Bone marrow (tissue), 2 donors: Measurements from ENCODE around the gene MED25.

Source experiments
- DNase-seq, 2 donors: peaks; one replicate each; lab custom pipeline; 2025; lab: John Stamatoyannopoulos, UW

The MED25 gene

DNA sequence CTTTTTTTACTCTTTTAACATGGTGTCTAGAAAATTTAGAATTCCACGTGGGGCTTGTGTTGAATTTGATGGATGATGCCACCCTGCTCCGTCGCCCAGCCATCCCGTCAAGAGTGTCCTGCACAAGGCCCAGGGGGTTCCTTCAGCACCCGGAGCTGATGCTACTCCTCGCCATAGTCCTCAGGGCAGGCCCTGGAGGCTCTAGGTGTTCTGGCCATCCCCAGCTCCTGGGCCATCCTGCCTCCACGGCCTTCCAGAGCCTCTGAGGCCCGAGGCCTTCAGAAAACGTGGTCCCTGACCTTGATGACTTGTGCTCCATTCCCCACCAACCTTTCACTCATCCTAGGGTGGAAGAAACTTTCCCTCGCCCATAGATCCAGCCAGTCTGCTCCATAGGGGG is 55.7 kb downstream of the MED25 start:
- DNase-seq: no peak

GRCh38 chr19:49874503-49875157 is 56.5 kb downstream of the MED25 start:
- DNase-seq: no peak

- no peak for DNase-seq
Measured at GRCh38 chr19:49875177-49875576, 57.1 kb downstream of the MED25 start.

DNA sequence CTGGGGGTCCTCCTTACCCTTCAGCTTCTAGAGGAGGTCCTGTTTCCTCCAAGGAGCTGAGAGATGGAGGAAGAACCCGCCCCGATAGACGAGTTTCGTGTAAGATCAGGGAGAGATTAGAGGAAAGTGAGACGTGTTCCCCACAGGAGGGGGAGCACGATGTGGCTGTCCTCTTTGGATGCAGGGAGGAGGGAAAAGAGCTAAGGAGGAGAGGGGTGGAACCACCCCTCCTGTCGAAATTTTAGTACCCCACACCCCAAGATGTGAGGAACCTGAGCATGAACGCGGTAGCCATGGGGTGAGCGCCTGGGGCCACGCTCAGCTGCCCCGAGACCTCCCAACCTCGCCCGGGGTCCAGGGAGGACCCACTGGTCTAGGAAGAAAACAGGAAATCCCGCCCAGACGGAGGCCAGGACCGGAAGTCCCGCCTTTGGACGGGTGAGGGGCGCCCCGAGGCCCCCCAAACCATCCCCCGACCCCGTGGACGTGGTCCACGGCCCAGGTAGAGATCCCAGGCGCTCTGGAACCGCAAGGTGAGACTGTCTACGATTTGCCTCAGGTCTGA is 57.9 kb downstream of the MED25 start:
- DNase-seq: peak in 1 of 2 donors; percentile 65

GRCh38 chr19:49876422-49877019 is 58.4 kb downstream of the MED25 start:
- peak; percentile 96 to 98 for DNase-seq

DNA sequence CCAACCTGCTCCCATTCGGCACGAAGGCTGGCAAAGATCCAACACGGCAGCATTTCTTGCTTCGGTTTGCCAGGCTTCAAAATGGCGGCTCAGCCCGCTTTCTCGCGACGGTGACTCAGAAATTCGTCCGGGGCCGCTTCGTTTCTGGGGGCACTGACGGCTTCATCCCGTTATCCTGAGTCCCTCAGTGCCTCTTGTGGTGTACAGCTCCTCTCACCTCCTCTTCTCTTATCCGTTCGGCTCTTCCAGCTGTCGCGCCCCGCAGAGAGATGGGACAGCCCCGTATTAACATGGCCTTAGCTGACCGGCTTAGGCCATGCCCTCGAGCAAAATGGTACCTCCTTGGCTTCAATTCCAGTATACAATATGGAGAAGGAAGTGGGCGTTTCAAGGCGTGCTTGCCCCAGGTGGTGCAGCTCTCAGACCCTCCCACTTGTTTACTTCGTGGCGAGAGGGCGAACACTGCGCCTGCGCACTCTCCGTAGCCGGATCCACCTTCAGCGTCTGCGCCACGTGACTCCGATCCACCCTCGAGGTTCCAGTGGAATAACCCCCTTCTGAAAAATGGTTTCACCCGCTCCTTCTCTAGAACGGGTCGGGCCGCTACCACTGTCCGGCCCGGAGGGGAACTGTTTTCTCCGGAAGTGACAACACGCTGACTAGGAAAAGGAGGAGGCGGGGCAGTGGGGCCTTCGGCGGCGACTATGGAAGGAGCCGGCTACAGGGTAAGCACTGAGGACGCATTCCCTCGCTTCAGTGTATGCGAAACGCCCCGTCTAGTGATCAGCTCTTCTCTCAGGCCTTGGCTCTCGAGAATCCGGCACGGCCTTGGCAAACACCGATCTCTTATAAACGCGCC is 59.2 kb downstream of the MED25 start, which contains the start of the genes AKT1S1 and TBC1D17:
Gene AKT1S1, minus strand, starts transcription at position 336 of the 859 bp plus-strand sequence. CDS start 4,060 bp downstream, outside the sequence.
Gene TBC1D17, plus strand, starts transcription at position 683 of the 859 bp plus-strand sequence. Its CDS starts 22 bp downstream, at position 705.
- peak; percentile 98 to 100 for DNase-seq

DNA sequence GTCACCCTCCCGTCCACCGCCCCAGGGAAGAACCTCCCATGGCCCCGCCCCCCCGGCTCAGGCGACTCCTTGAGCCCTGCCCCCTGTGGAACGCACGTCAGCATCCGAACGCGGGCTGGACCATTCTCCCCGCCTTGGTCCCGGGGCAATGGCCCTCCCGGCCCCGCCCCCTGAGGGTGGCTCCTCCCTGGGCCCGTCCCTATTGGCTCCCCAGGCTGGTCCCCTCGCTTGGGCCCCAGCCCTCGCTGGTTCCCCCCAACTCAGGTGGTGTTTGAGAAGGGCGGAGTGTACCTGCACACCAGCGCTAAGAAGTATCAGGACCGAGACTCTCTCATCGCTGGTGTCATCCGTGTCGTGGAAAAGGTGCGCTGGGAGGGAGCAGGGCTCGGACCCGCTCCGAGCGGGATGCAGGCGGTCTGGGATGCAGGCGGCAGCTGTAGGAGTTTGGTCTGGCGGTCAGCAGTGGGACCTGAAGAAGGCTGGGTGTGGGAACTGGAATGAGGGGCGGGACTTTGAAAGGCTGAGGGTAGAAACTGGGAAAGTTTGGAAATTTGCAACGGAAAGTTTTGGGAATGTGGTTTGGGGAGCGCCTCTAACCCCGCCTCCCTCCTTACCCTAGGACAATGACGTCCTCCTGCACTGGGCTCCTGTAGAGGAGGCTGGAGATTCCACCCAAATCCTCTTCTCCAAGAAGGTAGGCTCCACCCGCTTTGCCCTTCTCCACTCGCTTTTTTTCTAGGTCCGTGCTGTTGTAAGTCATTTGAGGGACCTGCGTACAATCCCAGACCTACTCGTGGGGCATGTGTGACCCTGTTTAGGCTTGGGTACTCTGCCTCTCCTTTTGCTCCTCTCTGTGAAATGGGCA is 60.0 kb downstream of the MED25 start:
- peak in 1 of 2 donors; percentile 97 for DNase-seq

DNA sequence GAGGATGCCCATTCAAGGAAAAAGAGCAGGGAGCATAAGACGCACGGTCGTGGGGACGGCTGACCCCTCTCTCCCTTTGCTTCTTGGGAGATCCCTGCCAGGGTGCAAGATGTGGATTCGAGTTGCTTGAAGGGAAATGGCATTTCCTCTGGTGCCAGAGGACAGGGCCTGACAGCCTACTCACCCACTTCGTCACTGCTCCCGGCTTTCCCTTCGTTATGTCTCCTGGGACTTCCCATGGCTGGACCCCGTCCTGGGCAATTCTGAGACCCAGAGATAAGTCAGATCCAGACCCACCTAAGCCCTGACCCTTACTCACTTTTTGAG is 60.6 kb downstream of the MED25 start:
- no peak for DNase-seq

DNA sequence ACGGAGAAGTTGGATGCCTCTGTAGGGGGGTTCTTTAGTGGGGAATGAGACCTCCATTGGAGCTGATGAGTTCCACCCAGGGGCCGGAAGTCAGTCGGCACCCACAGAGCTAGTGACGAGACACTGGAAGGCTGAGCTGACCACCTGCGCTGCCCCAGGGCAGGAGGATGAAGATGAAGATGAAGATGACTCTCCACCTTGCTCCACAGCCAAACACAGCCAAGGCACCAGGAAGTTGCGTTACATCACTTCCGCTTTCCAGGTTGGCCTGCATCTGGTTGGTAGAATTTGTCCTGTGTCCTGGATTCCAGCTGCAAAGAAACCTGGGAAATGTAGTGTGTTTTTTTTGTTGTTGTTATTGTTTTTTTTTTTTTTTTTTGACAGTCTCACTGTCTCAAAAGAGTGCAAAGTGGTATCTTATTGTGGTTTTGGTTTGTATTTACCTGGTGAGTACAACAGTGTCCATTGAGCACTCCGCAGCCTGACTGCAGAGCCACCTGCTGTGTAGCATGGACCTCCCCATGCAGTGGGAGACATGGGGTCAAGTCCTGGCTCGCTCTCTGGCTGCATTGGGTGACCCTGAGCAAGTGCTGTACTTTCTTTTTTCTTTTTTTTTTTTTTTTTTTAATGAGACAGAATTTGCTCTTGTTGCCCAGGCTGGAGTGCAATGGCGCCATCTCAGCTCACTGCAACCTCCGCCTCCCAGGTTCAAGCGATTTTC is 61.3 kb downstream of the MED25 start:
- no peak for DNase-seq

DNA sequence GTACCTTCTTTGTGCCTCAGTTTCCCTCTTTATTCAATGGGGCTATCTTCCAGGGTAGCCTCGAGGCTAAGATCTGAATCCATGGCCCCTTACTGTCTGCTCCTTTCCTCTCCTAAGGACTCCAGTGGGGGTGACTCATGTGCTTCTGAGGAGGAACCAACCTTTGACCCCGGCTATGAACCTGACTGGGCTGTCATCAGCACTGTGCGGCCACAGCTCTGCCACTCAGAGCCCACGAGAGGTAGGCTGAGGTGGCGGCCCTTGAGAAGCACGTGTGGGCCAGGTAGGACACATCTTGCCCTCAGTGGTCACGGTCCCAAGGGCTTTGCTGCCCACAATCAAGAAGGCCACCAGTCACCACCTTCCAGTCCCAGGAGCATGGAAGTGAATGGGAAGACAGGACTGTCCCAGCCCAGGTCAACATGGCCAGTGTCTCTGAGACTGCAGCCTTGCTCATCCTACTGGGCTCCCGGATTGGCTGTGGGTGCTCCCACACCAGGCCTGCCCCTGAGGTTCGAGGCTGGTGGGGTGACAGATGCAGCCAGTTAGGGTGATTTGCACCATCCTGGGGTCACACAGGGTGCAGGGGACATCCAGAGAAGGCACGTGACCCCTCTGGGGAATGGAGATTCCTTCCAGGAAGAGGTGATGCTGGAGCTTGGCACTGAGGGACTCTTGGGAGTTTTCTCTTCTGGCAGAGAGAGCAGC is 62.2 kb downstream of the MED25 start:
- DNase-seq: no peak

GRCh38 chr19:49881186-49881585 is 63.1 kb downstream of the MED25 start:
- no peak for DNase-seq

DNA sequence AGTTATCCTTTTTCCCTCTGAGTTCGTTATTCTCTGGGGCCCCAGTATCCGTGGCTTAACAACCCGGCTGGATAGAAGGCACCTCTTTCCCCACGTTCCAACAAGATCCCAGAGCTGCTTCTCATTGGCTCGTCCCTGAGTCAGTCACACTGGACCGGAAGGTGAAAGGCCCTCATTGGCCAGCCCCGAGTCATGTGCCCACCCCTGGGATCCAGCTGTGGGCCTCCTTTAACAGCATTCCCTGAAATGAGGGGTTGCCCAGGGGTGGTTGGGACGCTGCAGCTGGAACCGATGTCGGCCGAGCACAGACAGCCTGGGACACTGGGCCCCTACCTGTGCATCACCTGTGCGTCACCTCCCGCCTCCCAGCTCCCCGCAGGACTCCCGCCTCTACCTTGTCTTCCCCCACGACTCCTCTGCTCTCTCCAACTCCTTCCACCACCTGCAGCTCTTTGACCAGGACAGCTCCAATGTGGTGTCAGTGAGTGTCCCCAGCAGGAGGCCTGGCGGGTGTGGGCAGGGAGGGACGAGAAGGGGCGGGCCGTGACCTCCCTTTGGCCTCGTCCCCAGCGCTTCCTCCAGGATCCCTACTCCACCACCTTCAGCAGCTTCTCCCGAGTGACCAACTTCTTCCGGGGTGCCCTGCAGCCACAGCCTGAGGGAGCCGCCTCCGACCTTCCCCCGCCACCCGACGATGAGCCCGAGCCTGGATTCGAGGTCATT is 63.7 kb downstream of the MED25 start:
- DNase-seq: no peak

- DNase-seq: no peak
Measured at GRCh38 chr19:49882643-49883042, 64.6 kb downstream of the MED25 start.

DNA sequence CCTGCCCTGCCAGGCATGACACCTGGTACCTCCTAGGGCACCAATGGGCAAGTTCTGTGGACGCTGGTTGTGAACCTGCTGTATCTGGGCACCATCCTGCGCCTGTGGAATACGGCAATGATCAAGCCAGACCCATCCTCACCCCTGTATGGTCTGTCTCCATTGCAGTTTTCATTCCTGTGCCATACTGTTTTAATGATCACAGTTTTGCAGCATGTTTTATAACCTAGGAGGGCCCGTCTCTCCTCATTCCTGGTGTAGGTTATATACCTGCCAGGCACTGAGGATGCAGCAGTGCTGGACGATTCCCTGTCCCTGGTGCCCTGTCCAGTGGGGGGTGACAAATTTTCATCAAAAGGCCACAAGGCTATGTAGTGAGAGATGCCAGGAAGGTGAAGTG is 65.0 kb downstream of the MED25 start:
- no peak for DNase-seq

GRCh38 chr19:49884109-49884508 is 66.0 kb downstream of the MED25 start:
- DNase-seq: no peak

DNA sequence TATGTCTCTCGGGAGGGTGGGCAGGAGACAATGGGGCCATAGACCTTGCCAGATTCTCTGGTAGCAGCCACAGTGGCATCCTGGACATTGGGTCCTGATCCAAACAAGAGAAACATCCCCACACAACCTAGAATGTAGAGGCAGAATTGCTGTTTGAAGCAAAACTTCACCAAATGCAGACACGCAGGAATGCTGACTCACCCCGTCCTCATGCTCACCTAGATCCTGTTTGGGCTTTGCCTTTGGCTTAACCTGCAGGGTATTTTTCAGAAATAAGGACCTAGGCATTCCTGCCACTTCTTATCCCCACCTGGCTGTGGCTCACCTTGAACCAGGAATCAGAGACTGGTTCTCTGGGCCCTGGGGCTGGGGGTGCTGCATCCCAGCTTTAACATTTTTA is 66.7 kb downstream of the MED25 start:
- no peak for DNase-seq
